ENCODE results near the gene NEDD9. TPM values are rescaled to one million over a fixed set of nuclear protein-coding genes. Genes with fewer than 3 reads are reported as not detected.

The NEDD9 gene
- 10 to 100 TPM; 43.4 to 73.1 TPM for total RNA-seq

GRCh38 chr6:11232193-11232769 lies at the start of gene NEDD9:
NEDD9 (minus strand) TSS chr6:11232668; CDS start chr6:11232515, 153 bp downstream.
- no peaks in the 10 kb centered on the region for H3K4me1 ChIP-seq
- intact Hi-C loops (cut with DNase I), result no loop called here
- H3K27ac ChIP-seq, result peak within 1 kb of the TSS; percentile 85
- DNase-seq, result peak; percentile 100
- TF ChIP-seq CTCF (IDR thresholded peaks at IDR 0.05), result no peak
- H3K9ac ChIP-seq (ENCODE audit: low read depth in 2 of 2, low read length in 2 of 2), result peak within 1 kb of the TSS; percentile 76 to 100
- no peaks in the 10 kb centered on the region for H3K9me3 ChIP-seq
- no peaks in the 10 kb centered on the region for H3K36me3 ChIP-seq
- H3K27me3 ChIP-seq, result no peaks in the 10 kb centered on the region
- peak within 1 kb of the TSS; percentile 56 for H3K4me3 ChIP-seq

- Histone ChIP-seq H3K9ac (ENCODE audit: low read depth in 2 of 2, low read length in 2 of 2) (peak overlapping the region in 1 of 2 donors; percentile 43), H3K36me3 (no peaks in the 10 kb centered on the region), H3K27ac (peak overlapping the region; percentile 69), H3K4me3 (no peak overlapping the region), H3K9me3 (no peaks in the 10 kb centered on the region), H3K4me1 (peaks cover 5% of the 10 kb centered on the region), H3K27me3 (no peaks in the 10 kb centered on the region)
- intact Hi-C loops (cut with DNase I), result no loop called here
- TF ChIP-seq CTCF (IDR thresholded peaks at IDR 0.05), result no peak
- DNase-seq, result peak; percentile 11
Measured at GRCh38 chr6:11282245-11282644, 49.8 kb upstream of the NEDD9 start.

- Histone ChIP-seq H3K36me3 (no peaks in the 10 kb centered on the region), H3K27ac (no peak overlapping the region), H3K27me3 (no peaks in the 10 kb centered on the region), H3K4me3 (no peak overlapping the region), H3K4me1 (peaks cover 5% of the 10 kb centered on the region), H3K9ac (ENCODE audit: low read depth in 2 of 2, low read length in 2 of 2) (no peak overlapping the region), H3K9me3 (no peaks in the 10 kb centered on the region)
- intact Hi-C loops (cut with DNase I), result no loop called here
- TF ChIP-seq CTCF (IDR thresholded peaks at IDR 0.05), result no peak
- no peak for DNase-seq
Measured at GRCh38 chr6:11280394-11280793, 47.9 kb upstream of the NEDD9 start.

- H3K9ac ChIP-seq (ENCODE audit: low read depth in 2 of 2, low read length in 2 of 2), result no peak overlapping the region
- DNase-seq, result no peak
- H3K9me3 ChIP-seq, result no peaks in the 10 kb centered on the region
- H3K4me1 ChIP-seq, result peaks cover 5% of the 10 kb centered on the region
- H3K27me3 ChIP-seq, result no peaks in the 10 kb centered on the region
- H3K27ac ChIP-seq, result no peak overlapping the region
- TF ChIP-seq CTCF (IDR thresholded peaks at IDR 0.05), result no peak
- H3K4me3 ChIP-seq, result no peak overlapping the region
- intact Hi-C loops (cut with DNase I), result no loop called here
- H3K36me3 ChIP-seq, result no peaks in the 10 kb centered on the region
Measured at GRCh38 chr6:11279284-11279689, 46.8 kb upstream of the NEDD9 start.

GRCh38 chr6:11278207-11278559 lies 45.7 kb upstream of the NEDD9 start:
- H3K27ac ChIP-seq, result no peak overlapping the region

More at GRCh38 chr6:11278207-11278559, 45.7 kb upstream of the NEDD9 start:
- no peak overlapping the region for H3K4me3 ChIP-seq
- H3K27me3 ChIP-seq, result no peaks in the 10 kb centered on the region
- TF ChIP-seq CTCF (IDR thresholded peaks at IDR 0.05), result no peak
- H3K9me3 ChIP-seq, result no peaks in the 10 kb centered on the region
- DNase-seq, result no peak
- intact Hi-C loops (cut with DNase I), result no loop called here
- H3K9ac ChIP-seq (ENCODE audit: low read depth in 2 of 2, low read length in 2 of 2), result no peak overlapping the region
- H3K36me3 ChIP-seq, result no peaks in the 10 kb centered on the region
- H3K4me1 ChIP-seq, result peaks cover 5% of the 10 kb centered on the region

Data from colonic mucosa (tissue), 4 donors.